Measurements from ENCODE around the gene LGALSL.

- TF ChIP-seq POLR2A (IDR thresholded peaks at IDR 0.05) (no peak), CTCF (IDR thresholded peaks at IDR 0.05) (no peak)
Measured at GRCh38 chr2:64470766-64471295, 16.9 kb downstream of the LGALSL start.
